Activated CD8-positive, alpha-beta T cell treated with anti-CD3 and anti-CD28 coated beads for 36 hours (primary cell): ENCODE measurements around the gene SENP1. TPM values are rescaled to one million over a fixed set of nuclear protein-coding genes. Genes with fewer than 3 reads are reported as not detected.

Source experiments
- ATAC-seq: fragments of 200-7000 bp; cut with Tn5 transposase; one replicate; pipeline ENCODE4 v1.10.0; 2021; ENCODE audit warnings: mild to moderate bottlenecking, moderate library complexity
- CTCF ChIA-PET: fragments of 350-600 bp; sonication (Branson Sonifier 250); formaldehyde crosslinking; loops from one replicate; lab custom pipeline; 2021; ENCODE audit warnings: antibody characterized with exemption; lab: Charles Lee
- POLR2A ChIA-PET: fragments of 350-600 bp; sonication (Branson Sonifier 250); formaldehyde crosslinking; loops from one replicate; lab custom pipeline; 2021; ENCODE audit warnings: antibody characterized with exemption; lab: Charles Lee
- DNase-seq: peaks from one replicate; pipeline ENCODE4 v3.0.0-alpha.2; 2020
- H3K27ac Mint-ChIP-seq: one replicate; pipeline ENCODE4 v1.8.0; 2021; ENCODE audit warnings: mild to moderate bottlenecking, mixed read lengths
- H3K27me3 Mint-ChIP-seq: one replicate; pipeline ENCODE4 v1.8.0; 2021; ENCODE audit warnings: mixed read lengths
- H3K36me3 Mint-ChIP-seq: one replicate; pipeline ENCODE4 v1.8.0; 2021; ENCODE audit warnings: low read depth, mixed read lengths
- H3K4me1 Mint-ChIP-seq: one replicate; pipeline ENCODE4 v1.8.0; 2021; ENCODE audit warnings: low read depth, mixed read lengths
- H3K4me3 Mint-ChIP-seq: one replicate; pipeline ENCODE4 v1.8.0; 2021; ENCODE audit warnings: mild to moderate bottlenecking, moderate library complexity, mixed read lengths
- H3K9me3 Mint-ChIP-seq: one replicate; pipeline ENCODE4 v1.8.0; 2021; ENCODE audit warnings: mixed read lengths
- CTCF ChIP-seq: fragments of 200-600 bp; IDR thresholded peaks from one replicate; pipeline ENCODE4 v1.8.0; 2022; ENCODE audit warnings: antibody characterized with exemption, mild to moderate bottlenecking
- intact Hi-C: fragments of 100-400 bp; cut with micrococcal nuclease; formaldehyde crosslinking; loops from one replicate; pipeline ENCODE4 v1.10.0; 2022
- total RNA-seq, 2 experiments: library from RNA; stranded (reverse); gene quantifications; one replicate each; pipeline ENCODE4 v1.2.3, GENCODE V29; 2021

SENP1 gene
- total RNA-seq, 2 experiments from 2014 or later: 39.8 to 40.2 TPM

GRCh38 chr12:48041591-48042423, 64.1 kb downstream of the SENP1 start:
- H3K27ac Mint-ChIP-seq: no peak overlapping the region
- intact Hi-C loops: no loop called here
- TF ChIP-seq CTCF: no peak
- ATAC-seq: no peak
- H3K36me3 Mint-ChIP-seq: peaks cover 9% of the 10 kb centered on the region
- CTCF ChIA-PET: interaction anchor here (1.7 kb wide), 1 partner anchor 92 kb away, joined by 4 read pairs; no protein-coding TSS in a partner anchor
- POLR2A ChIA-PET: no interaction called here
- H3K9me3 Mint-ChIP-seq: no peaks in the 10 kb centered on the region
- H3K27me3 Mint-ChIP-seq: no peaks in the 10 kb centered on the region
- no peak for DNase-seq
- no peak overlapping the region for H3K4me3 Mint-ChIP-seq
- H3K4me1 Mint-ChIP-seq: peaks cover 5% of the 10 kb centered on the region

GRCh38 chr12:48040354-48040753, 65.5 kb downstream of the SENP1 start:
- no peak overlapping the region for H3K4me3 Mint-ChIP-seq
- no peaks in the 10 kb centered on the region for H3K27me3 Mint-ChIP-seq
- CTCF ChIA-PET: interaction anchor here (0.7 to 1.7 kb wide), 2 partner anchors 91 to 145 kb away, joined by 3 to 4 read pairs; no protein-coding TSS in a partner anchor
- TF ChIP-seq CTCF: no peak
- H3K9me3 Mint-ChIP-seq: no peaks in the 10 kb centered on the region
- H3K27ac Mint-ChIP-seq: no peak overlapping the region
- peaks cover 3% of the 10 kb centered on the region for H3K36me3 Mint-ChIP-seq
- intact Hi-C loops: no loop called here
- no peak for ATAC-seq
- H3K4me1 Mint-ChIP-seq: peaks cover 5% of the 10 kb centered on the region
- no peak for DNase-seq
- POLR2A ChIA-PET: no interaction called here

- intact Hi-C loops: no loop called here
- POLR2A ChIA-PET: no interaction called here
- no peak overlapping the region for H3K27ac Mint-ChIP-seq
- H3K9me3 Mint-ChIP-seq: no peaks in the 10 kb centered on the region
- no peak for TF ChIP-seq CTCF
- H3K4me3 Mint-ChIP-seq: no peak overlapping the region
- no peaks in the 10 kb centered on the region for H3K27me3 Mint-ChIP-seq
- DNase-seq: no peak
- peaks cover 5% of the 10 kb centered on the region for H3K4me1 Mint-ChIP-seq
- no peak for ATAC-seq
- CTCF ChIA-PET: no interaction called here
- no peaks in the 10 kb centered on the region for H3K36me3 Mint-ChIP-seq
These were observed 66.7 kb downstream of the SENP1 start for GRCh38 chr12:48039151-48039550.

GRCh38 chr12:48038085-48038484, 67.8 kb downstream of the SENP1 start:
- DNase-seq (no peak), ATAC-seq (no peak)
- H3K27me3 Mint-ChIP-seq: no peaks in the 10 kb centered on the region
- no peak overlapping the region for H3K4me3 Mint-ChIP-seq
- no peak for TF ChIP-seq CTCF
- no peak overlapping the region for H3K27ac Mint-ChIP-seq
- ChIA-PET CTCF (no interaction called here), POLR2A (no interaction called here)
- H3K36me3 Mint-ChIP-seq: no peaks in the 10 kb centered on the region
- H3K9me3 Mint-ChIP-seq: no peaks in the 10 kb centered on the region
- H3K4me1 Mint-ChIP-seq: peaks cover 5% of the 10 kb centered on the region
- intact Hi-C loops: no loop called here

- no peak for TF ChIP-seq CTCF
- CTCF ChIA-PET: no interaction called here
- Mint-ChIP-seq H3K27me3 (no peaks in the 10 kb centered on the region), H3K4me1 (peaks cover 5% of the 10 kb centered on the region), H3K36me3 (no peaks in the 10 kb centered on the region), H3K4me3 (no peak overlapping the region), H3K9me3 (no peaks in the 10 kb centered on the region), H3K27ac (no peak overlapping the region)
- DNase-seq: no peak
- POLR2A ChIA-PET: no interaction called here
- ATAC-seq: no peak
- intact Hi-C loops: no loop called here
These were observed 68.5 kb downstream of the SENP1 start for GRCh38 chr12:48037267-48037915.
